Activated T-cell treated with anti-CD3 and anti-CD28 coated beads, Interleukin-2, amount 50 U/mL, for 48 hours (primary cell): ENCODE data around the gene APEH.

Experiments
- DNase-seq, 2 experiments: peaks; one replicate each; pipeline ENCODE4 v3.0.0-alpha.2; 2020

Gene APEH

GRCh38 chr3:49716169-49716568 is 42.0 kb downstream of the APEH start:
- DNase-seq = no peak

- no peak for DNase-seq
Observed at GRCh38 chr3:49716691-49717210, 42.6 kb downstream of the APEH start.

- DNase-seq = no peak
Observed at GRCh38 chr3:49717211-49717958, 43.2 kb downstream of the APEH start.

GRCh38 chr3:49717959-49718857 is 44.1 kb downstream of the APEH start:
- no peak for DNase-seq

DNA sequence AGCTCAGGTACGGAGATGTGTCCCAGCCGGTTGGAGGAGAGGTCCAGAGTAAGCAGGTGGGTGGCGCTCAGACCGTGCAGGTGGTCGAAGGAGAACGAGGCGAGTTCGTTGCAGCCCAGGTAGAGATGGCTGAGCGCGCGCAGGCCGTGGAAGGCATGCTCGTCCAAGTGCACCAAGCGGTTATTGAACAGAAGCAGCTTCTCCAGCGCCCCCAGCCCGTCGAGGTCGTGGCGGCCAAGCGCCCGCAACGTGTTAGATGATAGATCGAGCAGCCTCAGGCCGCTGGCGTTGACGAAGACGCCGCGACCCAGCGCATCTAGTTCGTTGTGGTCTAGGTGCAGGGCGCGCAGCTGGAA is 44.7 kb downstream of the APEH start:
- DNase-seq = no peak

GRCh38 chr3:49719214-49719884 is 45.2 kb downstream of the APEH start, which contains the start of gene AMIGO3:
AMIGO3 (minus strand) TSS chr3:49719684; CDS start chr3:49719465, 219 bp downstream.
- DNase-seq = peak; percentile 95

DNA sequence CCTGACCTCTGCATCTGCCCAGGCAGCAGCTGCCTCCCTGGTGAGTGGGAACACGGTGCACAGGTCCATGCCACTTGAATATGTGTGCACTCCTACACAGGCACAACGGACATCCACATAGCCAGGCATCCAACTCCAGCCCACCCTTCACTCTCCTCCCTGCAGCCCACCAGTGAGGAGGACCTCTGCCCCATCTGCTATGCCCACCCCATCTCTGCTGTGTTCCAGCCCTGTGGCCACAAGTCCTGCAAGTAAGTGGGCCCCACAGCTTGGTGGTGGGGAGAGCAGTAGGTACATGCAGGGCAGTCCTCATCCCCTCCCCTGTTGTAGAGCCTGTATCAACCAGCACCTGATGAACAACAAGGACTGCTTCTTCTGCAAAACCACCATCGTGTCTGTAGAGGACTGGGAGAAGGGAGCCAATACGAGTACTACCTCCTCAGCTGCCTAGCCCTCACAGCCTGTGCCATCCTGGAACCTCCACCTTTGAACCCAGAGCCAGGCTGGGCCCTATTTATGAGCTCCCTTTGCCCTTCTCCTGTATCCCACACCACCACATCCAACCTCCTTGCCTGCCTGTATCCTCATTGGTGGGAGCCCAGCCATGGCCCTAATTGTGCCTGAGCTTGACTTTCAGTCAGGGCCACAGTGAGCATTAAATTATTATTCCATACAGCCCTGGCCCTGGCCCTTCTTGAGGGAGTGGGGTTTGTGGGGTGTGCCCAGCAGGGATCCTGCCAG is 46.9 kb downstream of the APEH start:
- DNase-seq = peak in 1 of 2 experiments; percentile 30

DNA sequence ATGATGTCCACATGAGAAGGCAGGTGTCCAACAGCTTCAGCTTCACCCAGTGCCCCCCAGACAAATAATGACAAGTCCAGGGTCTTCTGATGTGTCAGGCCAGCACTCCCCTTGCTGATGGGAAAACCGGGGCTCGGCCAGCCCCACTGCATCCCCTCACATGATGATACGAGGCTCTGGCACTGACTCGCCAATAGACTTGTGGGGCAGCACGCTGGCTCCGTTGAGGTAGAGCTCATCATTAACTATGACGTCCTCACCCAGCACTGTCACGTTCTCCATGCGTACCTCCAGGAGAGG is 47.4 kb downstream of the APEH start:
- DNase-seq = peak in 1 of 2 experiments; percentile 19

DNA sequence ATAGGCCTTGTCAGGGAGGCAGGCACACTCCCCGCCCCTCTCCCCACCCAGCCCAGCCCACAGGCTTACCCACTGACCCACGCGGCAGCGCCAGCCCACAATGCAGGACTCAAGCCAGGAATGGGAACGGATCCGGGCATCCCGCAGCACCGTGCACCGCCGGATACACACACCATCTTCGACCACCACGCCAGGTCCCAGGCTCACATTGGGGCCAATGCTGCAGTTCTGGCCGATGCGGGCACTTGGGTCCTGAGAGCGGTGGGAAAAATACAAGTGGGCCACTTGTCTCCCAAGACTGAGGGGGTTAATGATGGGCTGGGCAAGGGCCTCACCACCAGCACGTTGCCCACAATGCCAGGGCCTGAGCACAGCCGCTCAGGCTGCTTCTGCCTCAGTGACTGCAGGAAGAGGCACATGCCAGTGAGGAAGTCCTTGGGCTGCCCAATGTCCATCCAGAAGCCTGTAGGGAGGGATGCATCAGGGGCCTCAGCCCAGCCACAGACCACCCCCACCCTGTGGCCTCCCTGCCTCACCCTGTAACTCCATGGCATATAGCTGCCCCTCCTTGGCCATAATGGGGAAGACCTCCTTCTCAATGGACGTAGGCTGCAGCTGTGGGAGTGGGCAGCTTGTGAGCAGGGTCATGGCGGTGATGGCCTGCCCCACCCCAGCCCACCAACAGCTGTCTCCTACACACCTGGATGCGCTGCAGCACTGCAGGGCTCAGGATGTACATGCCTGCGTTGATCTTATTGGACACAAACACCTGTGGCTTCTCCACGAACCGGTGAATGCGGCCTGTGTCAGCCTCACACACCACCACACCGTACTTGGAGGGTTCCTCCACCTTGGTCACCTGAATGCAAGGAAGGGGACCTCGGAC is 48.0 kb downstream of the APEH start:
- peak in 1 of 2 experiments; percentile 16 for DNase-seq

GRCh38 chr3:49722896-49723295 is 48.7 kb downstream of the APEH start:
- no peak for DNase-seq

GRCh38 chr3:49723296-49723627 is 49.1 kb downstream of the APEH start:
- peak; percentile 72 to 78 for DNase-seq

GRCh38 chr3:49723628-49724551 is 49.7 kb downstream of the APEH start, which contains the start of gene GMPPB:
GMPPB (minus strand) TSS chr3:49723951; CDS start chr3:49723726, 225 bp downstream.
- peak; percentile 92 to 96 for DNase-seq

- DNase-seq = peak; percentile 35 to 44
Observed at GRCh38 chr3:49724586-49724985, 50.4 kb downstream of the APEH start.

GRCh38 chr3:49725906-49726681 is 51.9 kb downstream of the APEH start:
- DNase-seq = peak in 1 of 2 experiments; percentile 11

- no peak for DNase-seq
Observed at GRCh38 chr3:49727154-49727923, 53.2 kb downstream of the APEH start.

DNA sequence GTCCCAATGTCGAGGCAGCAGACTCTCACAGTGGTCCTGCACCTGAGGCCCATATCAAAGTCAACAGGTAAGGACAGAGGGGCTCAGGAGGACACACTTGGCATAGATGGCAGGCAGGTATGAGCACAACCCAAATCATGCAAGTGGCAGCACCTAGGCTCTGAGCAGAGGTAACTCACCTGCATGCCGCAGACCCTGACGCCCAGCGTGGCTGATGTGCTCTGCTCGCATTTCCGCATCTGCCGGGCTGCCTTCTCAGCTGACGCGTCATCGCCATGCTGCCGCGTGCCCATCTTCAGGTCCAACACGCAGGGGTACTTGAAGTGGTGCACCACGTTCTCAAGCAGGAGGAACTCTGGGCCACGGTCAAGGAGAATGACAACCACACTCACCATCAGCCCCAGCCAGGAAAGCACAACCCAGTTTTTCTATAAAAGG is 53.8 kb downstream of the APEH start:
- no peak for DNase-seq

DNA sequence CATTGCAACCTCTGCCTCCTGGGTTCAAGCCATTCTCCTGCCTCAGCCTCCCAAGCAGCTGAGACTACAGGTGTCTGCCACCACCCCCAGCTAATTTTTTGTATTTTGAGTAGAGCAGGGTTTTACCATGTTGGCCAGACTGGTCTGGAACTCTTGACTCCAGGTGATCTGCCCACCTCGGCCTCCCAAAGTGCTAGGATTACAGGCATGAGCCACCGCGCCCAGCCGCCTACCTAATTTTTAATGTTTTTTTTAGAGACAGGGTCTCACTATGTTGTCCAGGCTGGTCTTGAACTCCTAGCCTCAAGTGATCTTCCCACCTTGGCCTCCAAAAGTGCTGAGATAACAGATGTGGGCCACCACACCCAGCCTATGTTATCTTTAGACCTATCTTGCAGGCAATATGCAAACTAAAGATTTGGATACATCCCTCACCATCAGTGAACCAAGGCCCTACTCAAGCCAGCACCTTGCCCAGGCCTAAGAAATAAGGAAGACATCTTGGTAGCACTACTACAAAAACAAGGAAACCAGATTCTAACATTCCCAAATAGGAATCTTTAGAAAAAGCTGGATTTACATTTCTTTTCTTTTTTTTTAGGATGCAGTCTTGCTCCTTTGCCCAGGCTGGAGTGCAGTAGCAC is 55.9 kb downstream of the APEH start:
- DNase-seq = no peak

- DNase-seq = no peak
Observed at GRCh38 chr3:49732597-49732996, 58.4 kb downstream of the APEH start.
